ENCODE measurements around the gene RIBC2. TPM values are rescaled to one million over a fixed set of nuclear protein-coding genes. Genes with fewer than 3 reads are reported as not detected.

Gene RIBC2, protein sequence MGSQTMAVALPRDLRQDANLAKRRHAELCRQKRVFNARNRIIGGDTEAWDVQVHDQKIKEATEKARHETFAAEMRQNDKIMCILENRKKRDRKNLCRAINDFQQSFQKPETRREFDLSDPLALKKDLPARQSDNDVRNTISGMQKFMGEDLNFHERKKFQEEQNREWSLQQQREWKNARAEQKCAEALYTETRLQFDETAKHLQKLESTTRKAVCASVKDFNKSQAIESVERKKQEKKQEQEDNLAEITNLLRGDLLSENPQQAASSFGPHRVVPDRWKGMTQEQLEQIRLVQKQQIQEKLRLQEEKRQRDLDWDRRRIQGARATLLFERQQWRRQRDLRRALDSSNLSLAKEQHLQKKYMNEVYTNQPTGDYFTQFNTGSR
- 0.32 and 1.4 TPM in 2 replicates for total RNA-seq

GRCh38 chr22:45413368-45414211 lies at the start of gene RIBC2, which contains the start of gene SMC1B:
RIBC2 (plus strand) TSS chr22:45413693; CDS start chr22:45413887, 194 bp downstream.
SMC1B (minus strand) TSS chr22:45413599; CDS start chr22:45413567, 32 bp downstream.

Other genes starting within 250 kb of the RIBC2 start
- gene NUP50, start 249.8 kb upstream of the RIBC2 start, total RNA-seq = 45.8 and 62.5 TPM in 2 replicates
- 33.8 and 43.2 TPM in 2 replicates for gene KIAA0930, start 172.8 kb upstream of the RIBC2 start, total RNA-seq
- not detected in 2 replicates for gene UPK3A, start 128.7 kb upstream of the RIBC2 start, total RNA-seq
- gene FAM118A, start 103.8 kb upstream of the RIBC2 start, total RNA-seq = 21.4 and 23.4 TPM in 2 replicates
- 0.15 TPM in 1 of 2 replicates, not detected in the other for gene SMC1B, start 94 bp upstream of the RIBC2 start, total RNA-seq
- 2.3 and 14.3 TPM in 2 replicates for gene FBLN1, start 89.2 kb downstream of the RIBC2 start, total RNA-seq

All from epithelial cell of umbilical artery (primary cell).